NCI-H1930 (cell line): Measurements from ENCODE around the gene TMC8.
"Not testable (repeated sequence)": the region's sequence is repeated elsewhere in the genome, so short reads cannot be mapped to it uniquely, and the experiment has no call there.

ENCODE experiments used
- DNase-seq, 2 experiments: peaks; one replicate each; lab custom pipeline; 2025; lab: John Stamatoyannopoulos, UW

The TMC8 gene, protein sequence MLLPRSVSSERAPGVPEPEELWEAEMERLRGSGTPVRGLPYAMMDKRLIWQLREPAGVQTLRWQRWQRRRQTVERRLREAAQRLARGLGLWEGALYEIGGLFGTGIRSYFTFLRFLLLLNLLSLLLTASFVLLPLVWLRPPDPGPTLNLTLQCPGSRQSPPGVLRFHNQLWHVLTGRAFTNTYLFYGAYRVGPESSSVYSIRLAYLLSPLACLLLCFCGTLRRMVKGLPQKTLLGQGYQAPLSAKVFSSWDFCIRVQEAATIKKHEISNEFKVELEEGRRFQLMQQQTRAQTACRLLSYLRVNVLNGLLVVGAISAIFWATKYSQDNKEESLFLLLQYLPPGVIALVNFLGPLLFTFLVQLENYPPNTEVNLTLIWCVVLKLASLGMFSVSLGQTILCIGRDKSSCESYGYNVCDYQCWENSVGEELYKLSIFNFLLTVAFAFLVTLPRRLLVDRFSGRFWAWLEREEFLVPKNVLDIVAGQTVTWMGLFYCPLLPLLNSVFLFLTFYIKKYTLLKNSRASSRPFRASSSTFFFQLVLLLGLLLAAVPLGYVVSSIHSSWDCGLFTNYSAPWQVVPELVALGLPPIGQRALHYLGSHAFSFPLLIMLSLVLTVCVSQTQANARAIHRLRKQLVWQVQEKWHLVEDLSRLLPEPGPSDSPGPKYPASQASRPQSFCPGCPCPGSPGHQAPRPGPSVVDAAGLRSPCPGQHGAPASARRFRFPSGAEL

DNA sequence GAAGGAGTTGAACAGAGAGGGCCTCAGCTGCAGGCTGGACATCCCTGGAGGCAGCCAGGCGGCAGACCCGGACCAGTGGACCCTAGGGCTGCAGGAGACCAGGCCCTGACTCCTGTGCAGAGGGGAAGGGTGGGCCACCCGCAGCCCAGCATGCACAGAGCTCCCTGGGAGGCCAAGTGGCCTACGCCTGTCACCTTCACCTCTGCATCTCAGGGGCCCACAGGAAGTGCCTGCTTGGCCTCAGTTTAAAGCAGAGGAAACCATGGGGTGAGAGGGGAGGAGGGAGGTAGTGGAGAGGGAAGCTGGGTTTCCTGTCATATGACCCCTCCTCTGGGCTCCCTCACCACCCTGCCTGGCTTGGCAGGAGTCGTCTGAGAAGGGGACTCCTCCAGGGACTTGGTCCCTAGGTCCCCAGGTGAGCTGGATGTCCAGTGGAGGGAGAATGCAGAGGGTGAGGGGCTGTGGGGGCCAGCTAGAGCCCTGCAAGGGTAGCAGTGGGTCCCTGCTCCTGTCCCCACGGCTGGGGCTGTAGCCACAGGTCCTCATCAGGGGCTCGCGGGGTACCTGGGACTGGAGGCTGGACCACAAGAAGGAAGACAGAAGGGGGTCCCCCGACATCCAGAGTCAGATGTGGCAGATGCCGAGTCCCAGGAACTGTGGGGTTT is at the start of gene TMC8:
TSS of gene TMC8 (plus strand) at position 335 of the 665 bp plus-strand sequence. CDS start 818 bp downstream, outside the sequence.
- no peak for DNase-seq

DNA sequence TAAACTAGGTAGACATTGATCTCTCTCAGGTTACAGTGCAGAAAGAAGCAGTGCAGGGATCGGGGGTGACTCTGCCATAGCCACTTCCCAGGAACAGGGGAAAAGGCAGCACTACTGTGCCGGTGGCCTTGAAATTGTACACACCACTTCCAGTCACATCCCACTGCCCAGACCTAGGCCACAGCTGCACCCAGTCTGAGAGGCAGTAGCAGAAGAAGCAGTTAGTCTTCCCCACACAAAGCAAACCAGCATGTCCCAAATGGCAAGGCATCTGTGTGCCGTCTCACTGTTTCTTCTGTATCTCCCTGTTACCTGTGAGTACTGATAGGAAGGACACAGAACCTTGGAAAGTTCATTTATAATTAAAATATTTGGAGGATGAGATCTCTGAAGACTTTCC is 49.0 kb upstream of the TMC8 start:
- no peak for DNase-seq

DNA sequence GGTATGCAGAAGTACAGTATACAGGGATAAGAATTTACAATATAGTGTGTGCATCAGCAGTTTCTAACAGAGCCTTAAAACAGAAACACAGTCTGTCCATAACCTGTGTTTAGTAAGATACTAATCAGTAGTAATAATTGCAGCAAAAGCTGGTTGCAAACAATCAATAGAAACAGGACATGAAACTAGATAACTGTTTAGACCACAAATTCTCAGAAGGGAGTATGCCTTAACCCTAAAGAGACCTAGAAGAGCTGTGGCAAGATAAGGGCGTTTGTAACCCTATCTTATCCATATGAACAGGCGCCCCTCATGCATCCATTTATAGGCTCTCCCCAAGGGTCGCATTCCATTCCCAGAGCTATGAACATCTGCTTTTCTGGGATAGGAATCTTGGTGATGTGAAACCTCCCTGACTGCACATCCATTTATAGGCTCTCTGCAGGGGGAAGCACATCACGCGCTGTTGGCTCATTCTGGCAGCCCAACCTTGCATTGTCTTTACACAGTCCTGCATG is 48.2 kb upstream of the TMC8 start:
- not testable (repeated sequence) for DNase-seq

DNA sequence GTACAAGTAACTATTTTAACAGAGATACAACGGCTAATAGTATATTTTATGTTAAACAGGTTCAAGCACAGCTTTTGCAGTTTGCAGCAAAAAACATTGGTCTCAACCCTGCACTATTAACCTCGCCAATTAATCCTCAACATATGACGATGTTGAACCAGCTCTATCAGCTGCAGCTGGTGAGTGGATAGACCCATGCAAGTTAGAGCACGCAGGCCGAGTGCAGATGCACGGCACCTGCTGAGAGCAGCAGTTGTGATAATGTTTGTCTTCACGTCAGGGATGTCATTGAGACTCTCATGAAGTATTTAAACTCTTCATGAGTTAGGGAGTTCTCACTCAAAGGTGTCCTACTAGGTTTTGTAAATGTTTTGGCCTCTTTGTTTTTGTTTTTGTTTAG is 47.6 kb upstream of the TMC8 start:
- no peak for DNase-seq

DNA sequence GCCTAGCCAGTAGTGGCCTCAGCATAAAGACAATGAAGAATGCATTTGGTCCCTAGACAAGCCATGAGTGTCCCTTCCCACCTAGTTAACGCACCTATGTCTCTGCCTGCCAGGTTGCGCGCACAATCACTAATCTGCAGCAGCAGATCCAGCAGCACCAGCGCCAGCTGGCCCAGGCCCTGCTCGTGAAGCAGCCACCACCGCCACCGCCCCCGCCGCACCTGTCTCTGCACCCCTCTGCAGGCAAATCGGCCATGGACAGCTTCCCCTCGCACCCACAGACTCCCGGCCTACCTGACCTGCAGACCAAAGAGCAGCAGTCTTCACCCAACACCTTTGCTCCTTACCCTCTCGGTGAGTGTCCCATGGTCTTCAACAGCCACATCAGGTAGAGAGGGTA is 43.8 kb upstream of the TMC8 start:
- no peak for DNase-seq

DNA sequence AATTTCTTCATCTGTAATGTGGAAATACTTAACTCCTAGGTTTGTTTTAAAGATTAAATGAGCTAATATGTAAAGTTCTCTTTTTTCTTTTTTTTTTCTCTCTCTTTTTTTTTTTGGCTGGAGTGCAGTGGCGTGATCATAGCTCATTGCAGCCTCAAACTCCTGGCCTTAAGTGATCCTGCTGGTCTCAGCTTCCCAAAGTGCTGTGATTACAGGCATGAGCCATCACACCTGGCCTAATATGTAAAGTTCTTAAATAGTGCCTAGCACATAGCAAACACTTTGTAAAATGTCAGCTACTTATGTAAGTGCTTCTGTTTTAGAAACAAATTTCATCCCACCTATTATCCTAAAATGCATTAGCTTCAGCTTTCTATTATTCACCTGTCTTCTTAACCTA is 42.0 kb upstream of the TMC8 start:
- no peak for DNase-seq

DNA sequence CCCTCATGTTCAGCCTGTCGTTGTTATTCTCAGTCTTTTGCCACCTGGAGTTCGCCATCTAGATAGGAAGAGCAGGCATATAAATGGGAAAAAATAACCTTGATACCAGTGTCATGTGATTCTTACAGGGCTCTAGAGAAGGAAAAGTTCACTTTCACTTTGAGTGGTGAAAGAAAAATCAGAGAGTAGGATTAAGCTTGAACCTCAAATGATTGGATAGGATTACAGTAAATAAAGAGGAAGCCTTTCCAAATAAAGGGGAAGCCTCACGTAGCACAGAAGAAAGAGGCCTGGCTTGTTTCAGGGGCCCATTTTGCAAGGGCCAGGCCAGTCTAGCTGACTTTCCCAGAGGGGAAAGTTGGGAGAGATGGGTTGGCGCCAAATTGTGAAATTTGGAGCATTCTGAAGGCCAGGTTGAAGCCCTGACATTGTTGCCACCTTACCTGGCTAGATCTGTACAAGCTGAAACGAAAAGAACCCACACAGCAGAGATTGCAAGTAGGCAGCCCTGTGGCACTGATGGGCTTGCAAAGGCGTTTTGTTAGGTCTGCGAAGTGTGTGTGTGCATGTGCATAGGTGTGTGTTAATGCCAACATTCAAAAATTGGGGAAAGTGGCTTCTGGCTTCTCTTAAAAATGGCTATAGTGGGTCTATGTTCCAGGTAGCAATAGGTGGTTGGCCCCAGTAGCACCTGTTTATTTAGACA is 40.8 kb upstream of the TMC8 start:
- DNase-seq, result no peak

DNA sequence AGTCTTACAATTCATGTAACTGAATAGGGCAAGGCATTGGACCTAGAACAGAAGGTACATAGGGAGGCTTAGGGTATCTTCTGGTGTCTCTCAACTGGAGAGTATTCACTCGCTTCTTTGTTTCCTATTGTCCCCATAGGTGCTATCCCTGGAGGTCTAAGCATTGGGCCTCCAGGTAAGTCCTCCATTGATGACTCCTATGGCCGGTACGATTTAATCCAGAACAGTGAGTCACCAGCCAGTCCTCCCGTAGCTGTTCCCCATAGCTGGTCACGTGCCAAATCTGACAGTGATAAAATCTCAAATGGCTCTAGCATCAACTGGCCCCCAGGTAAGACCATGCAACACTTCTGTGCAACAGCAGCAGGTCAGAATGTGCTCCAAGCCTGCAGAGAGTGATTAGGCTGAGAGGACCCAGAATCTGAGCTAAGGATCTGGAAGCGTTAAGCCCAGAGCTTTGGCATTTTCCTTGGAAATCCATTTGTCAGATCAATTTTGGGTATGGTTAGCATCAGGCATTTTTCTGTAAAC is 37.7 kb upstream of the TMC8 start:
- no peak for DNase-seq

DNA sequence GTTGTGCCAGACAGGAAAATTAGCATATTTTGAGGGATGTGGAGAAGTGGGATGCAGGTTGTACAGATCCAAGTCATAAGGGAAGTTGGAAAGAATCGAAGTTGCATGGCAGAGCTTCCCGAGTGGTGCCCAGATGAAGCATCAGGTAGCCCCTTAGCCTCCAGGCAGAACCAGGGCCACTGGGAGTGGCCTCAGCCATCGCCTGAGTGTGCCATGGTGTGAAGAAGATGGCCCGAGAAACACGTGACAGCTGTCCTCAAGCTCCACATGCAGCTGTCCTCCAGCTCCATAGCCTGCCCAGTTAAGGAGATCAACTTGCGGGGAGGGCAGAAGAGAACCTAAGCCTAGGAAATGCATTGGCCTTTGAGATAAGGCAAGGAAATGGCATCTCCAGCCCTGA is 35.5 kb upstream of the TMC8 start:
- DNase-seq, result no peak

DNA sequence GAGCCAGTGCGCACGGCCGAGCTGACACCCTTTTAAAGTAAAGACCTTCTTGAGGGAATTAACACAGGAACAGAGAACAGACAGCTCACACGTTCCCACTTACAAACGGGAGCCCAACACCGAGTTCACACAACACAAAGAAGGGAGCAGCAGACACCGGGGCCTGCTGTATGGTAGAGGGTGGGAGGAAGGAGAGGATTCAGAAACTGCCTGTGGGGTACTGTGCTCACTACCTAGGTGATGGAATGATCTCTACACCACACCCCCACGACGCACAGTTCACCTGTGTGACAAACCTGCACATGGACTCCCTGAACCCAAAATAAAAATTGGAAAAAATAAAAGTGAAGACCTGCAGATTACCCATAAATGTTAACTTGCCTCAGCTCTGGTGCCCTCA is 34.5 kb upstream of the TMC8 start:
- no peak for DNase-seq

DNA sequence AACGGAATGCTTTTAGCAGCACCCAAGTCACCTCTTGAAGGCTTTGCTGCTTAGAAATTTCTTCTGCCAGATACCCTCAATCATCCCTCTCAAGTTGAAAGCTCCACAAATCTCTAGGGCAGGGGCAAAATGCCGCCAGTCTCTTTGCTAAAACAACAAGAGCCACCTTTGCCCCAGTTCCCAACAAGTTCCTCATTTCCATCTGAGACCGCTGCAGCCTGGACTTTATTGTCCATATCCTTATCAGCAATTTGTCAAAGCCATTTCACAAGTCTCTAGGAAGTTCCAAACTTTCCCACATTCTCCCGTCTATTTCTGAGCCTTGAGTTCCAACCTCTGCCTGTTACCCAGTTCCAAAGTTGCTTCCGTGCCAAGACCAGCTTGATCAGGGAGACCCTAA is 29.5 kb upstream of the TMC8 start:
- DNase-seq, result no peak

DNA sequence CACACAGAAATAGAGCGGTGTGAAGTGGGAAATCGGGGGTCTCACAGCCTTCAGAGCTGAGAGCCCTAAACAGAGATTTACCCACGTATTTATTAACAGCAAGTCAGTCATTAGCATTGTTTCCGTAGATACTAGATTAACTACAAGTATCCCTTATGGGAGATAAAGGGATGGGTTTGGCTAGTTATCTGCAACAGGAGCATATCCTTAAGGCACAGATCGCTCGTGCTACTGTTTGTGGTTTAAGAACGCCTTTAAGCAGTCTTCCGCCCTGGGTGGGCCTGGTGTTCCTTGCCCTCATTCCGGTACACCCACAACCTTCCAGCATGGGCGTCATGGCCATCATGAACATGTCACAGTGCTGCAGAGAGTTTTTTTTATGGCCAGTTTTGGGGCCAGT is 29.0 kb upstream of the TMC8 start:
- DNase-seq, result no peak

DNA sequence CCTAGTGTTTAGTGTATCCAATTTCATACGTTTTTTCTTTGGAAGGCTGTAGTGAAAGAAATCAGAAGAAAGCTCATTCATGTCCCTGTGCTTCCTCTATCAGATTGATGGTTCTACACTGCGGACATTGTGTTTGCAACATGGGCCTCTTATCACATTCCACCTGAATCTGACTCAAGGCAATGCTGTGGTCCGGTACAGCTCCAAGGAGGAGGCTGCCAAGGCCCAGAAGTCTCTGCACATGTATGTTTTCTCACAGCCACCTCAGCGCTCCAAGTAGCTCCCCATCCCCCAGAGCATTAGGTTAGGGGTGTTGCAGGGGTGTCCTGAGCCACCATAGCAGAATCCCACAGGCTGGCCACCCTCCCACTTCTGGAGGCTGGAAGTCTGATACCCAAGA is 27.3 kb upstream of the TMC8 start:
- no peak for DNase-seq

DNA sequence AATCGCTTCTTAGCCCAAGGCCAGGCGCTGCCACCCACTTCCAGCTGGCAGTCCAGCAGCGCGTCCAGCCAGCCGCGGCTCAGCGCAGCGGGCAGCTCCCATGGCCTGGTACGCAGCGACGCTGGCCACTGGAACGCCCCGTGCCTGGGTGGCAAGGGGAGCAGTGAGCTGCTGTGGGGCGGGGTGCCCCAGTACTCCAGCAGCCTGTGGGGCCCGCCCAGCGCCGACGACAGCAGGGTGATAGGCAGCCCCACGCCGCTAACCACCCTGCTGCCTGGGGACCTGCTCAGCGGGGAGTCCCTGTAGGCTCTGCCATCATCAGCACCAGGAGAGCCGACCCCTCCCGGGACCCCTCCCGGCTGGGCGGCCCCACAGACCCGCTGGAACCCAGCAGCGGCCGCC is 26.0 kb upstream of the TMC8 start:
- DNase-seq, result no peak

DNA sequence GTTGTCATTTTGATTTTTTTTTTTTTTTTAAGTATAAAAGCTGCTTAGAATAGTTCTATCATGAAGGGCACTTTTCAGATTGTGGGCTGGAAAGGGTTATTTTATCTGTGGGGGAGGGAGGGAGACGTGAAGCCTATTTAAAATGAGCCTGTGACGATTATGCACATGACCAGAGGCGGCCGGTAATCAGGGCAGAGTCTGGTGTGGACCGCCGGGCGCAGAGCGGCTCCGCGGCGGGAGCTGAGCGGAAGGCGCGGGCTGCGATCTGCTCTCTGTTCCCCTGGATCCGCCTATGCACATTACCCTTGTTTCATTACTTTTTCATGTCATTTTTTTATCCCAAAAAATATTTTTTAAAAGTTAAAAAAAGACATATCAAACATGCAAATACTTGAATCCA is 25.5 kb upstream of the TMC8 start:
- no peak for DNase-seq

DNA sequence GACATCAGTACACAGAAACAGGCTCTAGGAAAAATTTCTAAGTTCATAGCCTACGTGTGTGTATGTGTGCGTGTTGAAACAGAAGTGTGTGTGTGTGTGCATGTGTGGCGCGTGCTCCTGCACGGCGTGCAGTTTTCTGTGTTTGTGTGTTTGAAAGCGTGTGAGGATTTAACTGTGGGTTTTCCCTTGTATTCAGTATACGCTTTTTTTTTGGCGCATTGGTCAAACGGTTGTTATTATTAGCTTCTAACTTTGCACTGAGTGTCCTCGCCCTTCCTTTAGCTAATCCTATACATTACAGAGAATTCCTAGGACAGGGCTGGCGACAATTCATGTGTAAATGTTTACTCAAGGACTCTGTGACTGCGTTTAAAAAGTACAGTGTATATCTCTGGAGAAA is 25.0 kb upstream of the TMC8 start:
- no peak for DNase-seq

DNA sequence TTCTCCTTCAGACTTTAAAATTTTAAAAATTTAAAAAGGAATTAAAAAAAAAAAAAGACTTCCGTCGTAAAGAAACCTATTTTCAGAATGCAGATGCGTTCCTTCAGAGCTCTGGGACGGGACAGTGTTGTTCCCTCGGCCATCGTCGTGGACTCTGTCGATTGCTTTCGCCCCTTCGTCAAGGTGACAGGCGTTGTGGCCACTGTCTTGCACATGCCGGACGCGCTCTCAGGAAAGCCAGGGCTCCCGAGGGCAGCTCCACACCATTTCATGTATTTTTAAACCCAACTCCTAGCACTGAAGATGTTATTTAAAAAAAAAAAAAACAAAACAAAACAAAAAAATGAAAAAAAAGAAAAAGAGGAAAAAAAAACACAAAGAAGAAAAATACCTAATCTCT is 24.4 kb upstream of the TMC8 start:
- no peak for DNase-seq

DNA sequence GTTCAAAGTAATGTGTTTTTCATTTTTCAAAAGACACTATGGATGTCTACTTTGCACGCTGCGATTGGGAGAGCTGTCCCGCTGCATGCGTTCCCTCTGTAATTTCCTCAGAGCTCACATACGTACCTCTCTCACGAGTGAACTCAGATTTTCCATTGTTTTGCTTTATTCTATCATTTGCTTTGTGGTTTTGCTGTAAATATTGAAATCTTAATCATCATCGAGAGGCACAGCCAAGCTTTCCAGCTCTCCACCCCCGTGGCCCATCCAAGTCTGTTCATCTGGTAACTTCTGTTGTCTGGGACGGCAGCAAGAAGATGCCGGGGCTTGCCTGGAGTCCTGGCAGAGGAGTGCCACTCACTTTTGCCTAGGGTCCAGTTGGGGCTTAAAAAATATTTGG is 23.1 kb upstream of the TMC8 start:
- no peak for DNase-seq

DNA sequence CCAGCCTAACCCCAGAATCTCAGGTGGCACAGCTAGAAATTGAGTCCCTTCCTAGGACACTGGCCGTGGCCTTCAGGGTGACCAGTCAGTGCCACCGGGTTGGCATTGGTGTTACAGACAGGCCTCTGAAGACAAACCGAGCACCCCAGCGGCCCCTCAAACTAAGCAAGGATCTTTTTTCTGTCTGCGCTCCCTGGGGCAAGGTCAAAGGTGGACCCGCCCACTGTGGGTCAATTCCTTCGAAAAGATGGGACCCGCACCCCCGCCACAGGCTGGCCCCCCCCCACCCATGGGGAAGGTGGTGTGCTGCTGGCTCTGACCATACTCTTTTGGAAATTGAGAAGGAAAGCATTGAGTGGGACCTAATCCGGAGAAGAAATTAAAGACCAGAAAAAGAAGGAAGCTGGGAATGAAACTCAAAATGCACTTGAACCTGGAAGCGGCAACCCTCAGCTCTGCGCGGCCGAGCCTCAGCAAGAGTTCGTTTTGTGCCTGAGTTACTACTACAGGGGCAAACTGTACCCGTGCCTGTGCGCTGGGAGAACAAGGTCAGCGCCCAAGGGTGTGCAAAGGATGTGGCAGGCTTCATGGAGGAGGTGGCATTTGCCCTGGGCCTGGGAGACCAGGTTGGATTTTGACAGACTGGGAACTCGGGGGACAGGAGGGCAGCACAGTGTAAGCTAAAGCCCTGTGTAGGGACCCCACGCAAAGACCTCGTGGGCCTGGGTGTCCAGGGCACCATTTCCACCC is 22.4 kb upstream of the TMC8 start:
- DNase-seq, result no peak

DNA sequence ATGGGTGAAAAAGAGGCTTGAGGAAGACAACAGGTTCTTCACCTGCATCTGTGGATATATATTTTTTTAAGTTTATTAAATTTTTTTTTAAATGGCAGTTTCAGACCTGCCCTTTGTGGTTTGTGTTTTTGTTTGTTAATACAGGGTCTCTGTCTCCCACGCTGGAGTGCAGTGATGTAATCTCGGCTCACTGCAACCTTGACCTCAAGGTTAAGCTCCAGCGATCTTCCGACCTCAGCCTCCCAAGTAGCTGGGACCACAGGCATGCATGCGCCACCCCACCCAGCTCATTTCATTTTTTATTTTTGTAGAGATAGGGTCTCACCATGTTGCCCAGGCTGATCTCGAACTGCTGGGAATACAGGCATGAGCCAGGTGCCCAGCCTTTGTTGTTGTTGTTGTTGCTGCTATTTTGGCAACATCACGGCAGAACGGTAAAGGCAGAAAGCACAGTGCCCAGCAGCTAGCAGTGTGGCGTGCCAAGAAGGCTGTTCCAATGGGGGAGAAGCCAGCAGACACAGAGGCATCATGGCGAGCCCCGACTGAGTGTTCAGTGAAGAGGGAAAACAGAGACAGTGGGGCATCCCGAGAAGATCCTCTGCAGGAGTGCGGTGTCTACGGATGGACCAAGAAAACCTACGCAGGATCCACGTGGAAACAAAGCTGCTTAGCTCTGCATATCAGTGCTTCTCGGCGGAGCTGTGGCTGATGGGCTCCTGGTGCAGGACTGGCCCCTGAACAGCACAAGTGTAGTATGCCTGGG is 21.7 kb upstream of the TMC8 start:
- DNase-seq, result no peak

DNA sequence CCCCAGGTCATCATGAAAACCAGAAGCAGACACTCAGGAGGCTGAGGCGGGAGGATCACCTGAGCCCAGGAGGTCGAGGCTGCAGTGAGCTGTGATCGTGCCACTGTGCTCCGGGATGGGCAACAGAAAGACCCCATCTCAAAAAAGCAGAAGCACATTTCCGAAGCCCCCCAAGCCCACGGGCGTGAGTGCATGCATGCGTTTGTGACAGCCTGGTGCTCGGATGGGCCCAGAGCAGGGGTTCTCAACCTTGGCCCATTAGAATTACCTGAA is 21.1 kb upstream of the TMC8 start:
- DNase-seq, result no peak
